LNCaP clone FGC (cell line): Measurements from ENCODE around the gene DLG1.

Experiments used
- DNase-seq: peaks from one replicate; pipeline ENCODE4 v3.0.0-alpha.2; 2011; ENCODE audit warnings: low read depth
- H3K4me3 ChIP-seq: 2 replicates; pipeline ENCODE4 v1.5.1; 2011; ENCODE audit warnings: mild to moderate bottlenecking, low read depth, low read length, control low read depth
- CTCF ChIP-seq: IDR thresholded peaks from 2 replicates; pipeline ENCODE4 v1.5.1; 2012; ENCODE audit warnings: mild to moderate bottlenecking; ENCODE audit not compliant: control insufficient read depth, insufficient read depth; ENCODE audit errors: extremely low read depth

Gene DLG1

DNA sequence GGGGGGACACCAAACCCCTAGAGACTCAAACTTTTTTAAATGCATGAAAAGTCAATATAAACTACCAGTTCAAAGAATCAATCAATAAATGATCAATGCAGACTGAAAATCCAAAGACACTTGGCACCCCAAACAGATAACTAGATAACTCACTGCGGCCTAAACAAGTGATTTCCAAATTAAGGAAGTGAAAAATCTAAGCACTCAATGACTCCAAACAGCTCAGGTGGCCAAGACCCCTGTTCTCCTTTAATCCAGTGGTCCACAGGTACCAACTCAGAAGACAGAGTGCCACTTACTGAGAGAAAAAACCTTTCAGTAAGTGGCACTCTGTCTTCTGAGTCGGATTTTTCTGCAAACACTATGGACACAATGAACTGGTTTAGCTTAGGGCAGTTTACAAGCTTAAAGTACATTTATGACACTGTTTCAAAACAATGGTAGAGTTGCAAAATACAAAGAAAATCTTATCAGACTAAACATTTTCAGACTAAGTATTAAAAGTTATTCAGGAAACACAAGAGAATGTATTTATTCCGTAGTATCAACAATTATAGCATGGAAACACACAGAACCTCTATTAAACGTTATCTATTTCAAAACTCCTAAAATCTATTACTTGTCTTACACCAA is 4.7 kb downstream of the DLG1 start:
- DNase-seq, result no peak
- no peak overlapping the region for H3K4me3 ChIP-seq
- TF ChIP-seq CTCF, result no peak

- no peak for DNase-seq
- TF ChIP-seq CTCF, result no peak
- H3K4me3 ChIP-seq, result no peak overlapping the region
These were observed 5.8 kb downstream of the DLG1 start for GRCh38 chr3:197292648-197293047.

GRCh38 chr3:197292083-197292646 is 6.2 kb downstream of the DLG1 start:
- no peak for TF ChIP-seq CTCF
- no peak for DNase-seq
- H3K4me3 ChIP-seq, result no peak overlapping the region

DNA sequence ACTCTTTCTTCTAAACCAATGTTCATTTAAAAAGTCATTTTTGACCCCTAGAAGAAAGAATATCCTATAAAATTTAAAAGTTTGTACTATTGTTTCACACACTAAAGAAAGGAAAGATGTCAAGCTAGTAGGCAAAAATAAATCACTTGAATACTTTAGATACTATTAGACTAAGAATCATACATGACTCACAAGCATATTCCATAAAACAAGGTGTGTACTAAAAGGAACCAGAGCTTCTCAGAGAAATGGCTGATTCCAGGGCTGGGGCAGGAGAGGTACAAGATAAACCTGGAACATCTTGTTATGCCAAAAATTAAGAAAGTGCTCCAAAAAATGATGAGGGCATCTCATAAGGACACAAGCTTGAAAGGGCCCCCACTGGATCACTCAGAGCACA is 8.7 kb downstream of the DLG1 start:
- H3K4me3 ChIP-seq, result no peak overlapping the region
- no peak for DNase-seq
- TF ChIP-seq CTCF, result no peak

DNA sequence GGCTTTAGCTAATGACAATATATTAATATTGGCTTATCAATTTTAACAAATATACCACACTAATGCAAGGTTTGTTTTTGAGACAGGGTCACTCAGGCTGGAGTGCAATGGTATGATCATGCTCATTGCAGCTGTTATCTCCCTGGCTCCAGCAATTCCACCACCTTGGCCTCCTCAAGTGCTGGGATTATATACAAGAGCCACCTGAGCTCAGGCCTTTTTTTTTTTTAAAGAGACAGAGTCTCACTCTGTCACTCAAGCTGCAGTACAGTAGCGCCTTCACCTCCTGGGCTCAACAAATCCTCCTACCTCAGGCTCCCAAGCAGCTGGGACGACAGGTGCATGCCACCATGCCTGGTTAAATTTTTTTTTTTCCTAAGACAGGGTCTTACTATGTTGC is 11.7 kb downstream of the DLG1 start:
- no peak for DNase-seq
- no peak overlapping the region for H3K4me3 ChIP-seq
- TF ChIP-seq CTCF, result no peak

GRCh38 chr3:197285557-197285956 is 12.9 kb downstream of the DLG1 start:
- TF ChIP-seq CTCF, result no peak
- DNase-seq, result no peak
- no peak overlapping the region for H3K4me3 ChIP-seq

GRCh38 chr3:197283045-197283444 is 15.4 kb downstream of the DLG1 start:
- DNase-seq, result no peak
- no peak for TF ChIP-seq CTCF
- no peak overlapping the region for H3K4me3 ChIP-seq
